ENCODE measurements around the gene BRINP3.

- TF ChIP-seq POLR2A (IDR thresholded peaks at IDR 0.05), result no peak
- TF ChIP-seq CTCF (IDR thresholded peaks at IDR 0.05 in 4 of 5, conservative IDR thresholded peaks at IDR 0.05 in 1 of 5), result no peak
These were observed 99.7 kb downstream of the BRINP3 start for GRCh38 chr1:190377991-190378390.

All from gastrocnemius medialis (tissue), 4 donors.